Measurements from ENCODE around the gene TMEM119.
"Not testable (repeated sequence)": the region's sequence is repeated elsewhere in the genome, so short reads cannot be mapped to it uniquely, and the experiment has no call there.

Gene TMEM119

GRCh38 chr12:108581311-108582227 is 16.3 kb downstream of the TMEM119 start:
- DNase-seq = no peak

GRCh38 chr12:108580531-108580930 is 17.4 kb downstream of the TMEM119 start:
- no peak for DNase-seq

- peak in 1 of 2 donors; percentile 22 for DNase-seq
Measured at GRCh38 chr12:108578813-108579212, 19.1 kb downstream of the TMEM119 start.

- no peak for DNase-seq
Measured at GRCh38 chr12:108578264-108578663, 19.6 kb downstream of the TMEM119 start.

GRCh38 chr12:108577458-108577857 is 20.4 kb downstream of the TMEM119 start:
- DNase-seq = no peak

GRCh38 chr12:108576660-108577234 is 21.1 kb downstream of the TMEM119 start:
- no peak for DNase-seq

- DNase-seq = no peak
Measured at GRCh38 chr12:108575199-108575912, 22.5 kb downstream of the TMEM119 start.

- not testable (repeated sequence) for DNase-seq
Measured at GRCh38 chr12:108574276-108574675, 23.6 kb downstream of the TMEM119 start.

- no peak for DNase-seq
Measured at GRCh38 chr12:108573317-108573716, 24.6 kb downstream of the TMEM119 start.

- no peak for DNase-seq
Measured at GRCh38 chr12:108572166-108572790, 25.6 kb downstream of the TMEM119 start.

- no peak for DNase-seq
Measured at GRCh38 chr12:108571609-108572165, 26.2 kb downstream of the TMEM119 start.

- DNase-seq = no peak
Measured at GRCh38 chr12:108570743-108571608, 26.9 kb downstream of the TMEM119 start.

- DNase-seq = peak; percentile 73 to 74
Measured at GRCh38 chr12:108568338-108569154, 29.3 kb downstream of the TMEM119 start.

GRCh38 chr12:108567406-108568337 is 30.2 kb downstream of the TMEM119 start:
- DNase-seq = no peak

GRCh38 chr12:108566452-108566851 is 31.4 kb downstream of the TMEM119 start:
- DNase-seq = no peak

- peak; percentile 59 to 60 for DNase-seq
Measured at GRCh38 chr12:108565976-108566375, 31.9 kb downstream of the TMEM119 start.

GRCh38 chr12:108565146-108565545 is 32.7 kb downstream of the TMEM119 start:
- DNase-seq = no peak

GRCh38 chr12:108564724-108565123 is 33.2 kb downstream of the TMEM119 start:
- no peak for DNase-seq

- DNase-seq = no peak
Measured at GRCh38 chr12:108563804-108564151, 34.1 kb downstream of the TMEM119 start.

Data from CD4-positive, alpha-beta T cell treated with Interleukin-4 for 1 hour (primary cell).